DND-41 (cell line): ENCODE measurements around the gene ERGIC2.
"Not testable (repeated sequence)": the region's sequence is repeated elsewhere in the genome, so short reads cannot be mapped to it uniquely, and the experiment has no call there.

Source experiments
- CTCF ChIP-seq: IDR thresholded peaks from 2 replicates; pipeline ENCODE4 v1.5.1; 2012; ENCODE audit warnings: borderline replicate concordance, low read length, moderate library complexity, mild to moderate bottlenecking; ENCODE audit not compliant: poor library complexity, severe bottlenecking; ENCODE audit errors: extremely low read depth
- EZH2 ChIP-seq: IDR thresholded peaks from 3 replicates; pipeline ENCODE4 v1.6.1; 2012; ENCODE audit warnings: borderline replicate concordance, low read depth, mild to moderate bottlenecking, moderate library complexity, low read length, inconsistent platforms; ENCODE audit not compliant: severe bottlenecking

GRCh38 chr12:29386084-29386680, 5.2 kb upstream of the ERGIC2 start:
- TF ChIP-seq CTCF, EZH2: not testable (repeated sequence)
